ENCODE data around the gene UBE2F.

Gene UBE2F

GRCh38 chr2:238045575-238045974, 78.8 kb downstream of the UBE2F start:
- TF ChIP-seq POLR2AphosphoS5 (IDR thresholded peaks at IDR 0.05; ENCODE audit: low read depth) (no peak), GABPA (IDR thresholded peaks at IDR 0.05; ENCODE audit: low read depth) (no peak), REST (IDR thresholded peaks at IDR 0.05; ENCODE audit: insufficient replicate concordance, low read depth) (no peak)
- DNase-seq (ENCODE audit: low read depth in 1 of 2, low spot score in 1 of 2), result no peak
- no peaks in the 10 kb centered on the region for H3K27me3 ChIP-seq (ENCODE audit: insufficient read depth, poor library complexity, severe bottlenecking)
- no peak overlapping the region for H3K4me3 ChIP-seq (replicated peaks; ENCODE audit: insufficient read depth, low read length)
- H3K27ac ChIP-seq (replicated peaks), result no peak overlapping the region

GRCh38 chr2:238046725-238047270, 80.0 kb downstream of the UBE2F start:
- DNase-seq (ENCODE audit: low read depth in 1 of 2, low spot score in 1 of 2), result no peak
- TF ChIP-seq GABPA (IDR thresholded peaks at IDR 0.05; ENCODE audit: low read depth) (no peak), POLR2AphosphoS5 (IDR thresholded peaks at IDR 0.05; ENCODE audit: low read depth) (no peak), CTCF (IDR thresholded peaks at IDR 0.05; ENCODE audit: insufficient read depth, low read length) (no peak), SPI1 (IDR thresholded peaks at IDR 0.05; ENCODE audit: borderline replicate concordance, low read depth) (no peak), REST (IDR thresholded peaks at IDR 0.05; ENCODE audit: insufficient replicate concordance, low read depth) (no peak)
- Histone ChIP-seq H3K27me3 (ENCODE audit: insufficient read depth, poor library complexity, severe bottlenecking) (no peaks in the 10 kb centered on the region), H3K27ac (replicated peaks) (no peak overlapping the region), H3K4me3 (replicated peaks; ENCODE audit: insufficient read depth, low read length) (no peak overlapping the region)

GRCh38 chr2:238053191-238053776, 86.5 kb downstream of the UBE2F start:
- no peak for DNase-seq (ENCODE audit: low read depth in 1 of 2, low spot score in 1 of 2)
- no peaks in the 10 kb centered on the region for H3K27me3 ChIP-seq (ENCODE audit: insufficient read depth, poor library complexity, severe bottlenecking)
- H3K4me3 ChIP-seq (replicated peaks; ENCODE audit: insufficient read depth, low read length), result no peak overlapping the region
- no peak for TF ChIP-seq POLR2AphosphoS5 (IDR thresholded peaks at IDR 0.05; ENCODE audit: low read depth)
- no peak for TF ChIP-seq SPI1 (IDR thresholded peaks at IDR 0.05; ENCODE audit: borderline replicate concordance, low read depth)
- no peak for TF ChIP-seq GABPA (IDR thresholded peaks at IDR 0.05; ENCODE audit: low read depth)
- TF ChIP-seq REST (IDR thresholded peaks at IDR 0.05; ENCODE audit: insufficient replicate concordance, low read depth), result no peak
- TF ChIP-seq CTCF (IDR thresholded peaks at IDR 0.05; ENCODE audit: insufficient read depth, low read length), result no peak
- no peak overlapping the region for H3K27ac ChIP-seq (replicated peaks)

All from HL-60 (cell line).